Endothelial cell of umbilical vein (primary cell): ENCODE results near the gene SKIL. TPM values are rescaled to one million over a fixed set of nuclear protein-coding genes. Genes with fewer than 3 reads are reported as not detected.
"Not testable (repeated sequence)": the region's sequence is repeated elsewhere in the genome, so short reads cannot be mapped to it uniquely, and the experiment has no call there.

ENCODE experiments used
- BruUV-seq: library from RNA; stranded (reverse); fragments of 400-500 nt; replicated peaks from 2 replicates; lab custom pipeline; 2021; lab: Mats Ljungman, UMichigan
- CTCF ChIA-PET: fragments of 300-600, 350-600 bp; sonication (Branson Sonifier 250); formaldehyde crosslinking; loops from one replicate; lab custom pipeline; 2021; ENCODE audit warnings: antibody characterized with exemption, inconsistent platforms; lab: Charles Lee
- POLR2A ChIA-PET: fragments of 300-600, 350-600 bp; sonication (Branson Sonifier 250); formaldehyde crosslinking; loops from one replicate; lab custom pipeline; 2021; ENCODE audit warnings: antibody characterized with exemption, inconsistent platforms; lab: Charles Lee
- DNase-seq: peaks from one replicate; pipeline ENCODE4 v3.0.0-alpha.2; 2011; ENCODE audit warnings: low read depth, low spot score
- FAIRE-seq: peaks from 2 replicates; lab custom pipeline; 2011; peaks lifted over from hg19 to GRCh38; lab: Jason Lieb, UNC
- H2AFZ ChIP-seq: 2 replicates; pipeline ENCODE4 v1.6.0; 2012; ENCODE audit warnings: low read depth, low read length, control low read depth, inconsistent platforms
- H3K27ac ChIP-seq: 2 replicates; pipeline ENCODE4 v1.5.1; 2011; ENCODE audit warnings: low read depth, mild to moderate bottlenecking, control low read depth, low read length, moderate library complexity; ENCODE audit not compliant: insufficient read depth
- H3K27me3 ChIP-seq, 2 experiments: 2 replicates each; pipeline versions ENCODE4 v1.6.0 to v1.6.1; 2011; ENCODE audit warnings: low read length in 2 of 2, mixed read lengths in 1 of 2; ENCODE audit not compliant: control insufficient read depth in 2 of 2, insufficient read depth in 2 of 2
- H3K36me3 ChIP-seq, 2 experiments: 2 replicates in 1 of 2; 3 replicates in 1 of 2; pipeline ENCODE4 v1.5.1; 2011; ENCODE audit warnings: low read length in 2 of 2, mild to moderate bottlenecking in 1 of 2, moderate library complexity in 1 of 2; ENCODE audit not compliant: control insufficient read depth in 2 of 2, insufficient read depth in 2 of 2; ENCODE audit errors: extremely low read depth in 1 of 2
- H3K4me1 ChIP-seq: 3 replicates; pipeline ENCODE4 v1.5.1; 2011; ENCODE audit warnings: mild to moderate bottlenecking, low read length; ENCODE audit not compliant: control insufficient read depth, insufficient read depth; ENCODE audit errors: extremely low read depth
- H3K4me2 ChIP-seq: 2 replicates; pipeline ENCODE4 v1.6.1; 2011; ENCODE audit warnings: low read length, control low read depth, mixed read lengths; ENCODE audit not compliant: insufficient read depth
- H3K4me3 ChIP-seq, 3 experiments: fragments of 200-600 bp in 1 of 3; sonication (generic), shearing (Covaris generic) in 1 of 3; replicated peaks in 1 of 3; 2 replicates each; pipeline ENCODE4 v1.5.1; 2011 to 2016; ENCODE audit warnings: control low read depth in 3 of 3, low read length in 3 of 3, mild to moderate bottlenecking in 2 of 3, inconsistent platforms in 1 of 3, low read depth in 1 of 3, moderate library complexity in 1 of 3; ENCODE audit not compliant: insufficient read depth in 1 of 3
- H3K79me2 ChIP-seq: 2 replicates; pipeline ENCODE4 v1.6.0; 2012; ENCODE audit warnings: low read length, inconsistent platforms; ENCODE audit not compliant: control insufficient read depth, insufficient read depth
- H3K9ac ChIP-seq: replicated peaks from 2 replicates; pipeline ENCODE3; 2011; ENCODE audit warnings: low read length, control low read depth; ENCODE audit not compliant: insufficient read depth; ENCODE audit errors: extremely low read depth
- H3K9me1 ChIP-seq: replicated peaks from 3 replicates; pipeline ENCODE4 v1.6.0; 2011; ENCODE audit warnings: mild to moderate bottlenecking, low read length; ENCODE audit not compliant: control insufficient read depth, insufficient read depth; ENCODE audit errors: extremely low read depth
- H3K9me3 ChIP-seq: replicated peaks from 2 replicates; pipeline ENCODE4 v1.5.1; 2012; ENCODE audit warnings: low read length, inconsistent platforms; ENCODE audit not compliant: control insufficient read depth, insufficient read depth
- H4K20me1 ChIP-seq: replicated peaks from 2 replicates; pipeline ENCODE3; 2011; ENCODE audit warnings: mild to moderate bottlenecking, low read length; ENCODE audit not compliant: control insufficient read depth, insufficient read depth; ENCODE audit errors: extremely low read depth
- CTCF ChIP-seq, 2 donors: IDR thresholded peaks; 1 replicate in 1 of 2; 2 replicates in 1 of 2; pipeline ENCODE4 v1.5.1; 2011; ENCODE audit warnings: low read length in 2 of 2, mild to moderate bottlenecking in 2 of 2, moderate library complexity in 2 of 2, control low read depth in 1 of 2, inconsistent platforms in 1 of 2, low read depth in 1 of 2; ENCODE audit not compliant: insufficient read depth in 1 of 2; ENCODE audit errors: extremely low read depth in 1 of 2
- EZH2 ChIP-seq: IDR thresholded peaks from 2 replicates; pipeline ENCODE4 v1.6.1; 2012; ENCODE audit warnings: borderline replicate concordance, low read depth, mild to moderate bottlenecking, moderate library complexity, low read length, inconsistent platforms; ENCODE audit not compliant: severe bottlenecking
- FOS ChIP-seq: IDR thresholded peaks from 2 replicates; pipeline ENCODE4 v1.6.1; 2011; ENCODE audit warnings: mild to moderate bottlenecking, low read length, moderate library complexity, borderline replicate concordance; ENCODE audit not compliant: insufficient read depth
- GATA2 ChIP-seq: IDR thresholded peaks from 2 replicates; pipeline ENCODE4 v1.7.0; 2011; ENCODE audit warnings: low read depth, mild to moderate bottlenecking, moderate library complexity, mixed read lengths, low read length; ENCODE audit not compliant: insufficient read length, insufficient read depth
- JUN ChIP-seq: IDR thresholded peaks from 2 replicates; pipeline ENCODE4 v1.6.1; 2011; ENCODE audit warnings: borderline replicate concordance, low read depth; ENCODE audit not compliant: insufficient read length, insufficient read depth
- MAX ChIP-seq: IDR thresholded peaks from 2 replicates; pipeline ENCODE4 v1.6.1; 2011; ENCODE audit not compliant: insufficient read depth, insufficient read length
- MYC ChIP-seq: IDR thresholded peaks from one replicate; pipeline ENCODE4 v1.6.1; 2011; ENCODE audit warnings: mild to moderate bottlenecking, low read depth, low read length
- POLR2A ChIP-seq: IDR thresholded peaks from 2 replicates; pipeline ENCODE4 v1.6.1; 2012; ENCODE audit warnings: low read depth, mild to moderate bottlenecking, control low read depth, low read length
- POLR2AphosphoS5 ChIP-seq: IDR thresholded peaks from 2 replicates; pipeline ENCODE4 v1.6.1; 2012; ENCODE audit warnings: low read depth, mild to moderate bottlenecking, control low read depth, low read length, moderate library complexity; ENCODE audit not compliant: insufficient read depth
- dilution Hi-C: fragments of 300-500 bp; cut with MboI; formaldehyde crosslinking; loops from one replicate; pipeline ENCODE4 v1.15.0; 2019; ENCODE audit warnings: low sequenced_read_pairs; ENCODE audit not compliant: extremely low pct_ligation_motif_present
- intact Hi-C: fragments of 100-400 bp; cut with micrococcal nuclease; formaldehyde crosslinking; loops from one replicate; pipeline ENCODE4 v1.10.0; 2022
- polyA plus RNA-seq, 4 experiments: library from polyadenylated mRNA; depleted of rRNA in 3 of 4; stranded (reverse) in 3 of 4; unstranded in 1 of 4; fragments of >200 nt; gene quantifications; 2 replicates each; pipeline versions ENCODE4 v1.2.1 to v1.2.3, GENCODE V29; 2011 to 2012; ENCODE audit warnings: missing spikeins in 1 of 4
- total RNA-seq: library from RNA; stranded (reverse); gene quantifications from 2 replicates; pipeline ENCODE4 v1.2.3, GENCODE V29; 2021

The SKIL gene
- total and polyA plus RNA-seq, 2 donors (not counting 3 experiments of a cell fraction or from before 2014, with no cell fraction given) = 18.4 to 135 TPM

GRCh38 chr3:170343859-170344258, 13.7 kb upstream of the SKIL start:
- H3K36me3 ChIP-seq, H3K27me3 ChIP-seq, dilution Hi-C loops, H3K79me2 ChIP-seq, H3K9me1 ChIP-seq, H3K4me3 ChIP-seq, BruUV-seq, H3K9me3 ChIP-seq, FAIRE-seq, H4K20me1 ChIP-seq: not testable (repeated sequence)
- Histone ChIP-seq H3K4me2 (peak overlapping the region; percentile 17), H2AFZ (peak overlapping the region; percentile 39), H3K9ac (peak overlapping the region; percentile 56), H3K4me1 (peaks cover 13% of the 10 kb centered on the region), H3K27ac (peak overlapping the region; percentile 72)
- TF ChIP-seq FOS = peak; percentile 7
- TF ChIP-seq GATA2 = peak; percentile 68
- TF ChIP-seq POLR2AphosphoS5 = peak; percentile 35
- peak; percentile 20 for TF ChIP-seq JUN
- intact Hi-C loops = loop anchor here (1.0 kb wide), 2 partner anchors 12 to 13 kb away; no protein-coding TSS in a partner anchor
- DNase-seq = peak; percentile 69
- ChIA-PET CTCF (interaction anchor here (1.1 to 2.0 kb wide), 4 partner anchors 9 to 19 kb away, joined by 3 to 7 read pairs (median 5); no protein-coding TSS in a partner anchor), POLR2A (interaction anchor here (0.7 to 1.2 kb wide), 3 partner anchors 9 to 14 kb away, joined by 3 to 5 read pairs (median 4); partner anchors contain the start of gene SKIL)

- Histone ChIP-seq H4K20me1 (no peaks in the 10 kb centered on the region), H3K4me3 (no peak overlapping the region), H3K9me1 (no peaks in the 10 kb centered on the region), H3K79me2 (no peaks in the 10 kb centered on the region), H3K4me2 (no peak overlapping the region), H3K4me1 (peaks cover 13% of the 10 kb centered on the region), H3K9ac (no peak overlapping the region), H3K27ac (peak overlapping the region; percentile 72), H3K9me3 (no peaks in the 10 kb centered on the region), H3K27me3 (no peaks in the 10 kb centered on the region), H2AFZ (peak overlapping the region; percentile 70), H3K36me3 (no peaks in the 10 kb centered on the region)
- intact Hi-C loops = loop anchor here (1.0 kb wide), 2 partner anchors 11 to 14 kb away; no protein-coding TSS in a partner anchor
- TF ChIP-seq GATA2 (no peak), EZH2 (no peak), POLR2AphosphoS5 (no peak), POLR2A (no peak), CTCF (IDR thresholded peaks at IDR 0.05; ENCODE audit: extremely low read depth in 1 of 2, insufficient read depth in 1 of 2, low read depth in 1 of 2, low read length in 2 of 2) (no peak), JUN (no peak), MYC (no peak), FOS (no peak), MAX (no peak)
- FAIRE-seq = no peak
- CTCF ChIA-PET = interaction anchor here (1.3 to 2.0 kb wide), 2 partner anchors 9 to 17 kb away, joined by 3 to 7 read pairs; no protein-coding TSS in a partner anchor
- dilution Hi-C loops = no loop called here
- peak; percentile 31 for DNase-seq
- POLR2A ChIA-PET = interaction anchor here (0.6 kb wide), 1 partner anchor 429 kb away, joined by 4 read pairs; no protein-coding TSS in a partner anchor
- BruUV-seq = no TSS peak
These were observed 12.5 kb upstream of the SKIL start for GRCh38 chr3:170344971-170345370.
